ENCODE measurements around the gene GALNTL6. TPM values are rescaled to one million over a fixed set of nuclear protein-coding genes. Genes with fewer than 3 reads are reported as not detected.

Gene GALNTL6
- total RNA-seq, 4 donors from 2014 or later: 0.82 to 0.95 TPM; not detected in 2

- Histone ChIP-seq H3K4me3 (no peak overlapping the region), H3K9me3 (no peaks in the 10 kb centered on the region), H3K27ac (no peak overlapping the region), H3K36me3 (no peaks in the 10 kb centered on the region), H3K4me1 (no peaks in the 10 kb centered on the region), H3K27me3 (no peaks in the 10 kb centered on the region)
- TF ChIP-seq POLR2A (IDR thresholded peaks at IDR 0.05): no peak
- no peak for TF ChIP-seq EP300 (IDR thresholded peaks at IDR 0.05; ENCODE audit: low read depth)
- no peak for TF ChIP-seq POLR2AphosphoS5 (IDR thresholded peaks at IDR 0.05)
- no peak for TF ChIP-seq CTCF (IDR thresholded peaks at IDR 0.05)
- DNase-seq: no peak
- 63 to 83% methylated on average over 1 to 3 of the region's 3 CpGs for WGBS, 2 donors (ENCODE audit: low coverage in 1 of 2)
- intact Hi-C loops (cut with DNase I; ENCODE audit: low total_unique reads) (no loop called here), in situ Hi-C loops (cut with MboI; ENCODE audit: low pct_ligation_motif_present in 1 of 4, low pct_unique_long_range_greater_than_20kb in 1 of 4, low sequenced_read_pairs in 3 of 4) (no loop called here)
These were observed 83.2 kb downstream of the GALNTL6 start for GRCh38 chr4:171896426-171896825.

- Histone ChIP-seq H3K27ac (no peak overlapping the region), H3K4me3 (no peak overlapping the region), H3K36me3 (no peaks in the 10 kb centered on the region), H3K9me3 (no peaks in the 10 kb centered on the region), H3K27me3 (no peaks in the 10 kb centered on the region), H3K4me1 (no peaks in the 10 kb centered on the region)
- no peak for TF ChIP-seq POLR2AphosphoS5 (IDR thresholded peaks at IDR 0.05)
- no peak for TF ChIP-seq EP300 (IDR thresholded peaks at IDR 0.05; ENCODE audit: low read depth)
- TF ChIP-seq CTCF (IDR thresholded peaks at IDR 0.05): no peak
- TF ChIP-seq POLR2A (IDR thresholded peaks at IDR 0.05): no peak
- no peak for DNase-seq
- intact Hi-C loops (cut with DNase I; ENCODE audit: low total_unique reads): no loop called here
- in situ Hi-C loops (cut with MboI; ENCODE audit: low pct_ligation_motif_present in 1 of 4, low pct_unique_long_range_greater_than_20kb in 1 of 4, low sequenced_read_pairs in 3 of 4): no loop called here
- WGBS, 2 donors (ENCODE audit: low coverage in 1 of 2): 71 to 79% methylated on average over 2 of the region's 2 CpGs
These were observed 106.1 kb downstream of the GALNTL6 start for GRCh38 chr4:171919314-171919713.

GRCh38 chr4:171920901-171921300, 107.7 kb downstream of the GALNTL6 start:
- no peak overlapping the region for H3K27ac ChIP-seq
- TF ChIP-seq POLR2AphosphoS5 (IDR thresholded peaks at IDR 0.05) (no peak), POLR2A (IDR thresholded peaks at IDR 0.05) (no peak), EP300 (IDR thresholded peaks at IDR 0.05; ENCODE audit: low read depth) (no peak), CTCF (IDR thresholded peaks at IDR 0.05) (no peak)
- no peak for DNase-seq
- H3K36me3 ChIP-seq: no peaks in the 10 kb centered on the region
- H3K4me1 ChIP-seq: no peaks in the 10 kb centered on the region
- in situ Hi-C loops (cut with MboI; ENCODE audit: low pct_ligation_motif_present in 1 of 4, low pct_unique_long_range_greater_than_20kb in 1 of 4, low sequenced_read_pairs in 3 of 4) (no loop called here), intact Hi-C loops (cut with DNase I; ENCODE audit: low total_unique reads) (no loop called here)
- no peaks in the 10 kb centered on the region for H3K27me3 ChIP-seq
- WGBS, 2 donors (ENCODE audit: low coverage in 1 of 2): 80 to 83% methylated on average over 3 of the region's 3 CpGs
- no peak overlapping the region for H3K4me3 ChIP-seq
- no peaks in the 10 kb centered on the region for H3K9me3 ChIP-seq

- no peak for DNase-seq
- Histone ChIP-seq H3K9me3 (no peaks in the 10 kb centered on the region), H3K4me3 (no peak overlapping the region), H3K27me3 (no peaks in the 10 kb centered on the region), H3K27ac (no peak overlapping the region), H3K36me3 (no peaks in the 10 kb centered on the region), H3K4me1 (no peaks in the 10 kb centered on the region)
- in situ Hi-C loops (cut with MboI; ENCODE audit: low pct_ligation_motif_present in 1 of 4, low pct_unique_long_range_greater_than_20kb in 1 of 4, low sequenced_read_pairs in 3 of 4): no loop called here
- intact Hi-C loops (cut with DNase I; ENCODE audit: low total_unique reads): no loop called here
- WGBS, 2 donors (ENCODE audit: low coverage in 1 of 2): 58 to 60% methylated on average over 5 of the region's 5 CpGs
- TF ChIP-seq EP300 (IDR thresholded peaks at IDR 0.05; ENCODE audit: low read depth) (no peak), POLR2AphosphoS5 (IDR thresholded peaks at IDR 0.05) (no peak), CTCF (IDR thresholded peaks at IDR 0.05) (no peak), POLR2A (IDR thresholded peaks at IDR 0.05) (no peak)
These were observed 111.7 kb downstream of the GALNTL6 start for GRCh38 chr4:171924746-171925376.
